NCI-H146 treated with DMSO at 0.1 percent for 48 hours (cell line): ENCODE measurements around the gene VPS50.

ENCODE experiments used
- DNase-seq: peaks from one replicate; lab custom pipeline; 2025; ENCODE audit not compliant: unreplicated experiment; lab: John Stamatoyannopoulos, UW

The VPS50 gene

DNA sequence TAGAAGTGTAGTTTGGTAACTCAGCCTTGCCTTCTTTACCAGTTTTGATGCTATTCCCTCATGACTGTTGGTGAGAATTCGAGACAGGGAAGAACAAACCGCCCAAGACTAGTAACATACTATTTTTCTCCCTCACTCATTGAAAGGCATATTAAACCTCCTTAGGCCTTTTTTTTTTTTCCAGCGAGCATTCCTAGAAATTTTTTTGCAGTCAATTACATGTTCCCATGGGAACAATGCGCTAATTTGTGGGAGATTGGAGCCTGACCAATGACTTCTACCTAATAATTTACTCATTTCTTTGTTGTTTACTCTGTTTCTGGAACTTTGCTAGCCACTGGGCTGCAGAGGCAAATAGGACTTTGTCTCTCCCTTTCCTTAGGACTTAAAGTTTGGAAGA, 6.0 kb downstream of the VPS50 start:
- DNase-seq = no peak

DNA sequence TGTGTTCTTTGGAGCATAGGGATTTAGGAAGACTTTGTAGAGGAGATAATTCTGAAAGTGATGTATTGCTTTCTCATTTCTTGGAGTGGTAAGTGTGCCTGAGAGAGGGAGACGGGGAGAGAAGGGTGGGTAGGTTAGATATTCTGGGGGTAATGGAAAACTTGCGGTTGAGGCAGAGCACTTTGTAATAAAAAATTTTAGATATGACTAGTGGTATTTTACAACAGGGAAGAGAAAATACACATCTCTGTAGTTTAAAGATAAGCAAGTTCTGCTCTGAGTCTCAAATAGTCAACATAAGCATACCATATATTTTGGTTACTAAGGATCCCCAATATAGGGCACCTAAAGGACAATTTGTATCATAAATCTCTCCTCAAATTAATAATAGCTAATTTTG, 6.6 kb downstream of the VPS50 start:
- DNase-seq = no peak

DNA sequence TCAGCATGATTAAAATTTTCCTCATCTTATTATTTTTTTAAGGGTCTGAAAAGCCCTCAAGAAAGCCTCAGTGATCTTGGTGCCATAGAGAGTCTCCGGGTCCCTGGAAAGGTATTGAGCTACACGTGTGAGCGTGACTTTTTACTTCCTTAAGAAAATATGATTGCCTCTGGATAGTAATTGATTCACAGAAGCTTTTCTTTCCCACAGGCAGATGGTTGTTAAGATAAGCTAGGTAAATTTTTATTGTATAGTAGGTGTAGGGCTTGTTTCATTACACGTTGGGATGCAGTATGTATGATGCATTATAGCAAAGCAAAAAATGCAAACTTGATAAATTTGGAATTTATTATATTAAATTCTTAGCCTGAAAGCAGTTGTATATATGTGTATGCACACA, 7.7 kb downstream of the VPS50 start:
- DNase-seq = no peak

DNA sequence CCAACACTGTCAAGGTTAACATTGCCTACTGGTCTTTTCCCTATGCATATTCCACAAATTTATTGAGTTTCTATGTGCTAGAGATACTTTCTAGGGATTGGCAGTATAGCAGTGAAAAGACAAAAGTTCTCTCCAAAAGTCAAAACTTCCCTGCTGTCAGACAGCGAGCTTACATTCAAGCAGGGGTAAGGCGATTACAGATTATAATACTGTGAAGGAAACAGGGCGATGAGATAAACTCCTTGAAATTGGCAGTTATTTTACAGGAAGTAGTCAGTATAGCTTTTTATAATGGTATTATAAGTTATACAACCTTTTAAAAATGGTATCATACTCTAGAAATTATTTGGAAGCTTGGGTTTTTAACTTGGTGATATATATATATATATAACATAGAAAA, 9.9 kb downstream of the VPS50 start:
- DNase-seq = no peak

DNA sequence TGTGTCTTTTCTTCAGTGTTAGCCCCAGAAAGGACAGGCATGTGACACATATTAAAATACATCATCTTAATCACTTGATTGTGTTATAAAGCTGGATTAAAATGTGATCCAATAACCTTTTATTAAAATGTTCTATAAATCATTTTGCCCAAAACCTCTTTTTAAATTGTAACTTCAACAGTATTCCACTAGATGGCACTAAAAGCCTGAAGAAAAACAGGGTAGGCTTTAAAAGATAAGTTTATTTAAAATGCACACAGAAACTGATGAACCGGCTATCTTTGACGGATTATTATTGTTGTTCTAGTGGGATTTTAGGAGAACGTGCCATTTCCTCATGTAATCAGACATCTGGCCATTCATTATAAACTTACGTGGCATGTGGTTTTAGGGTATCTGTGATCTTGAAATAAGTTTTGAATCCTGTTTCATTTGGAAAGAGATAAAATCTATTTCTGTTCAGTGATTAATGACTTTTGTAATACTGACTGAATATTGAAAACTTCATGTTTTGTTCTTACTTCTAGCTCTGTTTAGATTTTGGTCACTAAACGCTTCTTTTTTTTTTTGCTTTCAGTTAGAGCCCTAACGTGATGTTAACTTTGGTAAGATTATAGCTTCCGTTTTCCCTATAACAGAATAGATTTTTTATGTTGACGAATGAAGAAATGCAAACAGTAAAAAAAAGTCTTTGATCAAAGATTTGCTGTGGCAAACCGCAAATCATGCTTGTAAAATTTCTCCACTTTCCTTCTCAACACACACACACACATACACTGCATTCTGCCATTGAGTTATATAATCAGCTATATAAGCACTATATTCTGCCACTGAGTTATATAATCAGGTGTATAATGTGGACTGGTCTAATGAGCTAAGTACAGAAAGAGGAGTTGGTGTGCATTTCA, 13.6 kb downstream of the VPS50 start:
- DNase-seq = no peak

DNA sequence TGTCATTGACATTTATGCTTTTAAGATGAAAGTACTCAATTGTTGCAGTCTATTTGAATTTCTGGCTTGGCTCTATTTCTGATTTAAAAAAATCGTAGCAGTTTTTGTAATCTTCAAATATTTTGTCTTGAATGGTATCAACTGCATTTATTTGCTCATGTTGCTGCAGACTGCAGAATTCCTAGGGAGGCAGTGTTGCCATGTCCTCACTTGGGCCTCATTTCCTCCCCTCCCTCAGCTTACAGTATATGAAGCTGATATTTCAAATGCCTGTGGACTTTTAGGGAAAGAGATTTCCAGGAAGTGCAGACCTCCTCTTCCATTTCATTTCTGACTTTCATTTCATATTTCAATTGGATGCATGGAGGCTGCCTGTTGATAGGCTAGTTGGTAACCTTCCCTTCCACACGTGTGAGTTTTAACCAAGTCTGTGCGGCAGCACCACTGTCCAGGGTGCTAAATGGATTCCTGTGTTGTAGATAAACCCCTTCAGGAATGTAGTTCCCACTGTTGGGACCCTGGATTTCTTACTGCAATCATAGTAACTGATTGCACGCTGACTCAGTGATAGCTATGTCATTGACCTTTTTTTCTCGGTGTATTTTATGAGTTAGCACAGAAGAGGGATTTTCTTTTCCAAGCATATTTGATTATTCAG, 17.5 kb downstream of the VPS50 start:
- no peak for DNase-seq

DNA sequence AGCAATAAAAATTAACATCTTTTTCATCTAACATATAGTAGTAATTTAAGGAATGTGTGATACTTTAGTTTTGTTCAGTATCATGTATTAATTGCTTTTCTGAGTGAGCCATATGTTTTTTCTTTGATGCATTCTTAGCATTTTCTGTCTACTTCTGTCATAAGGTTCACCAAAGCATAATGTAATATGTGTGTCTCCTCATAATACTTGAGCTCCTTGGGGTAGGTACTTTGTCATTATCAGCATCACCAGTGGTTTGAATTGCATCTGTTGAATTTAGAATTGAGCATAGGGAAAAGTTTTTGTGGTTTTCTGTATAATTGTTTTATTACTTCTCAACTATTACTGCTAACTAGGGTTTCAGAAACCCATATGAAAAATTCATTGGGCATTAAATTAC, 26.5 kb downstream of the VPS50 start:
- no peak for DNase-seq

DNA sequence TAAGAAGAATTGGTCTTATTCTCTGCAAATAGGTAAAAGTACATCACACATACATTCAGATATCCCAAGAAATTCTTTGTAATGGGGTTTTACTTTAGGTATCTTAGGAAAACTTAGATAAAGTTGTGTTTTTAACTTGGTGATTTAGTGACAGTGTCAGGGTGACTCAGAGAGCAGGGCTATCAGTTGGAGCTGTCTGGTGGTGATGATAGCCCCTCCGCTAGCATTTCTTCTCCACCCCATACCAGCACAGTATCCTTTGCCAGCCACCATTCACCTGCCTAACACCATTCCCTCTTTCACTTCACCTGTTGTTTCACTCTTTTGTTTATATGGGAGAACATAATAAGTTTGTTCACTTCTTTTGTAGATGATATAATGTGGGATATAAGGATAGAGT, 30.4 kb downstream of the VPS50 start:
- DNase-seq = no peak

DNA sequence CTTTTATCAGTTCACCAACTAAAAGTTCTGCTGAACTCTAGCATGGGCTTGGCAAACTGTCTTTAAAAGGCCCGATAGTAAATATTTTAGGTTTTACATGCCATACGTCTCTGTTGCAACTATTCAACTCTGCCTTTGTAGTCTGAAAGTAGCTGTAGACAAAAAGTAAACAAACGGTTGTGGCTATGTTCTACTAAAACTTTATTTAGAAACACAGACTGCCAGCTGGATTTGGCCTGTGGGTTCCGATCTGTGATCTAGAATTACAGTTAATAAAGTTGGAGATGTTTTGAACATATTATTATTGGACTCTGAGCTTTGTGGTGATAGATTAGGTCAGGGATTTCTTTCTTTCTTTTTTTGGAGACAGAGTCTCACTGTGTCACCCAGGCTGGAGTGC, 33.1 kb downstream of the VPS50 start:
- no peak for DNase-seq

DNA sequence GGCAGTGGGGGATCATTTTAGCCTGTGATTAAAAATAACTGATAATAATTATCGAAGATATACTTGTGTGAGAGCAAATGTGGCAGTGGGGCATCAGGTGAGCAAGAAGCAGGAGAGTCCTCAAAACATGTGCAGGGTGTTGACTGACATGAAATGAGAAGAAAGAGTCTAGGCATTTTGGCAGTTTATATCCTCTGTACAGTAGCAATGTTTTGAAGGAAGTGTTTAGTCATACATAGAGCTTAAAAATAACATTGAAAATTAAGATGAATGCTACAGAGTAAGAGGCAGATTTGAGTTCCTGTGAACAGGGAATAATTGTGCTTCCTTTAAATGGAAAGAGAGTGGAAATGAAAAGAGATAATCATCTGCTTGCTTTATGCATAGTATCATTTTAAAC, 47.4 kb downstream of the VPS50 start:
- DNase-seq = no peak

DNA sequence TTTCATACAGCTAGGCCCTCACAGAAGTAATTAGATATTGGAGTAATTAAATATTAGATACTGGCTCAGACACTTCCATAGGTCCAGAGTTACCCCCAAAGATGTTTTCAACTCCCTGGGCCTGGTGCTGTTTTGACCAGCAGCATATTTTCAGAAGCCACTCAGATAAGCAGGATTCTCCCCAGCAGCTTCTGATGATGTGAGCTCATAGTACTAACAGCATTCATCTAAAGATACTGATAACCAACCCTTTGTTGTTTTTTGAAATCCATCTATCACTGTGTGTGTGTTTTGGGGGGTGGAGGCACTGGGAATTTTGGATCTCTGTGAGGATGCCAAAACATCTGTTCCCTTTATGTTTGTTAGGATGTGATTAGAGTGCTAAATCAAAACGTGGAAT, 52.7 kb downstream of the VPS50 start:
- DNase-seq = no peak

DNA sequence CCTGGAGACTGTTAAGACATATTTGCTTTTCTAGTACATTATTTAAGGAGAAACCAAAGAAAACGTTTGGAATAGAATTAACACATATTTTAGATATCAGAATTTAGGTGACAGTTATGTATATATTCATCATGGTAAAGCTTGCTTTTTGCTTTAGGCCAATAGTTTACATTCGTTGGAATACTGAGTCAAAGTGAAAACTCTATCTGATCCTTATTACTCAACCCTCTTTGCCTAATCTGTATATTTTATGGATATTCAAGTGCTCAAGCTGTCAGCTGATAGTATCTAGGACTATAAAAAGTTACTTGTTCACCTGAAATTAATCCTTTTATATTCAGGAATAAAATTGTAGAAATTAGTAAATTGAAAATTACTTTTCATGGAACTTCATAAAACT, 61.1 kb downstream of the VPS50 start:
- no peak for DNase-seq

DNA sequence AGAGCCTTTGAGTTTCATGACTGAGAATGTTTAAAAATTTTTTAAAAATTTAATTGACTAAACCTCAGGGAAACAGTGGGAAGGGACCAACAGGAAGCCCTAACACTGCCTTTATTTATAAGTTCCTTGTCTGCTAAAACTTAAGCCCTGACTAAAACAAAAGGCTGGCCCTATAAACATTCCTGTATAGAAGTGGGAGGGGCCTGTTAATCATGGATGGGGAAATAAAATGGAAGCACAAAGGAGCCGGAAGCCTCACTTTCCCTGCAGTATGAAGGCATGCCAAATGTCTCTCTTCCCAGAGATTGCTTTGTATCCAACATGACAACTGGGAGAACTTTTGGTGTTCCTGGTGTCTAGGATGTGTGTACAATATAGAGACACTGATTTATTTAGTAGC, 66.0 kb downstream of the VPS50 start:
- no peak for DNase-seq

DNA sequence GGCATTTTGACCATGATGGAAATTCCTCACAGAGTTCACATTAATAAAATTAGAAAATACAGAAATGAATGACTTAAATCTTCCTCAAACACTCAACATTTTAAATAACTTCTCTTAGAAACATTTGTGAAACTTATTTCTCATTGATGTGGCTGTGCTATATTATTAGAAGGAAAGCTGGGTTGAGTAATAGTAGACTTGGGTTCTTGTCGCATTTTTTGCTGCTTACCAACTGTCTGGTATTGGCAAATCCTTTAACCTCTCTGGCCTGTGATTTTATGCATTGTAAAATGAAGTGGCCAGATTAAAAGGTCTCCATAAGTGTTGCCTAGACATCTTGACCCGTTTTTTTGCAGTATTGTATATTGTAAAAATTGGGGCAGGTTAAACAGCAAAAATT, 66.5 kb downstream of the VPS50 start:
- no peak for DNase-seq

DNA sequence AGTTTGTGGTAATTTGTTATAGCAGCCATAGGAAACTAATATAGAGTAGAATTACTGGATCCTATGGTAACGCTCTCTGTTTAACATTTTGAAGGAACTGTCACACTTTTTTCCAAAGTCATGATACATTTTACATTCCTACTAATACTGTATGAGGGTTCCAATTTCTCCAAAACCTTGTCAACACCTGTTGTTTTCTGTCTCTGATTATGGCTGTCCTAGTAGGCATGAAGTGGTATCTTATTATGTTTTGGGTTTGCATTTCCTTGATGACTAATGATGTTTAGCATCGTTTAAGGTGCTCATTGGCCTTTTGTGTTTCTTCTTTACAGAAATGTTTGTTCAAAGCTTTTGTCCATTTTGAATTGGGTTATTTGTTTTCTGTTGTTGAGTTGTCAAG, 69.6 kb downstream of the VPS50 start:
- DNase-seq = no peak

DNA sequence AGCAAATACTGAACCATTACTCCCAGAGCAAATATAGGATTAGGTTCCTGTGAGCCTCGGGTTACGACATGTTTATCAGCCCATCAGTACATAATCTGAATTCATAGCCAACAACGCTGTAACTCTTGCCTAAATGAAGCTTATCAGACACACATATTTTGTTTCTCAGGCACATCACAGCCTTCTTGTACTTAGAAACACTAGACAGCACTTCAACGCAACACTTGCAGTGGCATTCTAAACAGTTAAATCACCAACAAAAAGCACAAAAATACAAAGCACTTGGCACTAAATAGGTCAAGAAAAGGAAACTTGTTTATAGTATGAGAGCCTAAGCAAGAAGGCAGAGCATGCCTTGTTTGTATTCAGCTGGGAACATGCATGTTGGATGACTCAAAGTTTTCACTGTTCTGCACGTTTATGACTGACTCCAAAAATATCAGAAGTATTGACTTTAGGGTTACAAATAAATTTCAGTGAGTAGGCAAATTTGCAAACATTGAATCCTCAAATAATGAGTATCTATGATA, 75.0 kb downstream of the VPS50 start:
- no peak for DNase-seq

DNA sequence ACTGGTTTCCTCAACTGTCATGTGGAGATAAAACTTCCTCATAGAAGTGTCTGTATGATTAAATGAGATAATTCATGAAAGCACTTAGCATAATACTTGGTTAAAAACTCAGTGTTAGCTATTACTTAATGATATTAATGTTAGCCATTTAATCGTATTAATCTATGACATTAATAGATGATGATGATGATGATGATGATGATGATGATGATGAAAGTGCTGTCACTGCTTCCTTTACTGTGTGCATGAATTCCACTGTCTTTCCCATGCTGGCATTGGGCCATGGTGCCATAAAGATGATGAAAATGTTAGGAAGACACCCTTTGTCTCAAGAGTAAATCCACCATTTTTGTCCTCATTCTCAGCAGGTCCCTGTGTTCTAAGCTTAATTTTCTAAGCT, 75.8 kb downstream of the VPS50 start:
- DNase-seq = no peak

DNA sequence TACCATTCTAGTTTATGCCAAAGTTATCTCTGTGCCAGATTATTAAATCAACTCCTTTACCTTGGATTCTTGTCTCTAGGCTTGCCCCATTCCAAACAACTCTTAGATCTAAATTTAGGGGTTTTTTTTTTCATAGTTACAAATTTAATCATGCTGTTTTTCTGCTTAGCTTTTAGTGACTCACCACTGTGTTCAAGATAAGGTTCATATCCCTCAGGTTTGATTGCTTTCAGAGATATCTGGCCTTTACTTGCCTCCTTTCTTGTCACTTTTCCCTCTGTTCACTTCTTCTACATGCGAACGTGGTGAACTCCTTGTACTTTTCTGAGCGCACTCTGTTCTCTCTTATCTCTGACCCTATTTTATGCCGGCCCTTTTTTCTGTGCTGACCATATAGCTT, 78.2 kb downstream of the VPS50 start:
- DNase-seq = no peak

DNA sequence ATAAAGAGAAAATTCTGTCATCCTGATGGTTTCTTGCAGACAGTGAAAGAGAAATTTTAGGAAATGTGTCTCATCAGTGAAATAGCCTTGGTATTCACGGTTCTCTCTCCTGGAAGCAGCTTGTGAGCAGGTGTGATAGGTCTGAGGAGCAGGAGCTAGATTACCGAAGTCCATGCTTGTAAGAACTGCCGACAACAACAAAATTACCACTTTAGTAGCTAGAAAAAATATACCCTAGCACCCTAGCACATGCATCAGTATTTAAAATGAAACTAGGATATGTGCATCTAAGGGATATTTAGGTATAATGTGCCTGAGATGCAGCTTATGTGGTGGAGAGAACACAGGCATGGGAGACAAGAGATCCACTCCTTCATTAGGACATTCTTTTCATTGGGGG, 82.3 kb downstream of the VPS50 start:
- DNase-seq = no peak

DNA sequence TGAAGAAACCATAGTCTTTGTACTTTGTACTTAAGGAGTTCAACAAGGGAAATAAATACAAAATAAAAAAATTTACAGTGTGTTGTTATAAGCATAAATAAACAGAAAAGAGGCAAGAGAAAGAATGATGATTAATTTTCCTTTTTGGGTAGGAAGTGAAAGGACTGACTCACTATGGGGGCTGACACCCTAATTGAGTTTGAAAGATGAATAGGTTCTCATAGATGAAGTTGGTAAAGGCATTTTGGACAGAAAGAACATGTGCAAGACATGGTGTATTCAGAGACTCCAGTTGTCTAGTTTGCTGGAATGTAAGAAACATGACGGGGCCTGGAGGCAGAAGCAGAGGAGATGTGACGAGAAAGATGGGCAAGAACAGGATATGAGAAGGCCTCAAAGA, 83.7 kb downstream of the VPS50 start:
- no peak for DNase-seq

DNA sequence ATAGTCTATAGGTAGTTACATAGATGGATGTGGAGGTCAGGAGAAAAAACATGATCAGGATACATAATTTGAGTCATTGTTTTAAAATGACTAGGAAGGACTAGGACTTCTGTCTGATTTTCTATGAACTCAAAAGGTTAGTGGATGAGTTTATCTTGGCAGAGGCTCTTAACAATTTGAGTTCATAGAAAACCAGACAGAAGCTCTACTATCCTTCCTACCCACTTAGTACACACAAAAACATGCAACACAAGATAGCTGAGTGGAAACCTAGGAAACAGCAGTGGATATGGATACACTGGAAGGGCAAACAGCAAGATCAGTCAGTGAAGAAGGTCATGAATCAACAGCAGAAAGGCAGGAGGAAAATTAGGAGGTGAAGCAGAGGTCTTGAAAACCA, 84.6 kb downstream of the VPS50 start:
- DNase-seq = no peak

DNA sequence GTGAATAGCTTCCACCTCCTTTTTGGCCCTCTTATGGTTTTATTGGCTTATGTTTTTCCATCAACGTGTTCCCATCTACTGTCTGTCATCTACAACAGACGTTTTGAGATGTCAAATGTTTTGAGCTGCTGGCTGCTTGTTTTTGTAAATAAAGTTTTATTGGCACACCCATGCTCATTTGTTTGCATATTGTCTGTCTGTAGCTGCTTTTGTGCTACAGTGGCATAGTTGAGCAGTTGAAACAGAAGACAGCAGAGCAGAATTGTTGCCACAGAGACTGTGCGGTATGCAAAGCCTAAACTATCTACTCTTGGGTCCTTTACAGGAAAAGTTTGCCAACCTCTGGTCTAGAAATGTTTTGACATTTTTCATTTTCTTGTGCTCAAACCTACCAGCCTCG, 88.7 kb downstream of the VPS50 start:
- no peak for DNase-seq
